ENCODE results near the gene KLHDC10.
"Not testable (repeated sequence)": the region's sequence is repeated elsewhere in the genome, so short reads cannot be mapped to it uniquely, and the experiment has no call there.

KLHDC10 gene

DNA sequence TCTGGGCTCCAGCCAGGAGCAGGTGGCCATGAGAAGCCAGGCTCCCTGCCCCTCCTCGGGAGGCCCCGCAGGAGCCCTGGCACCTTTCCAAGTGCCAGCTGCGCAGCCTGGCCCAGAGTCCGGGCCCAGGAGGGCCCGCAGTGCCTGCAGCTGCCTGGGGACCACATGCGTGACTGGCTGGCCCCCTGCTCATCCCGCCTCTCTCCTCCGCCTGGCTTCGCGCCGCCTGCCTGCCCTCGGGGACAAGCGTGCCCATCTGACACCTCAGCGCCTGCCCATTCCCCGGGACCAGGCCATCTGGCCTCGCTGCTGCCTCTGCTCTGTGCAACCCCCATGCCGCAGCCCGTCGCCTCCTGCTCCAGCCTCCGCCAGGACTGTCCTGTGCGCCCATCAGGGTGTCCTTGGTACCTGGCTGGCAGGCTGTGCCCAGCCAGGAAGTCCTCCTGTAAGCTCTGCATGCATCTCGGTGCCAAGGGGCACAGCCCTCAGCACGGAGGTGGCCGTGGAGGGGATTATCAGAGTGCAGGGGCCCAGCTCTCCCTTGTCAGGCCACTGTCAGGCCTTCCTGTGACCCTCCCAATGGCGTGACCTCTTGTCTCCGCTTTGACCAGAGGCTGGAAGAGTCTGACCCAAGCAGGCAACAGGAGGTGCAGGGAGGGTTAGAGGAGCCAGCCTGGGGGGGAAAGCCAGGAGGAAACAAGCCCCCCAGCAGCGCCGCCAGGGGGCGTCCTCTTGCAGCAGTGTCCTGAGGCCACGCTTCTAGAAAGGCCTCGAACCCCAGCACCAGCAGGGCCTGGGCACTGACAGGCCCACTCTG is 84.4 kb downstream of the KLHDC10 start:
- DNase-seq (ENCODE audit: low spot score): no peak

DNA sequence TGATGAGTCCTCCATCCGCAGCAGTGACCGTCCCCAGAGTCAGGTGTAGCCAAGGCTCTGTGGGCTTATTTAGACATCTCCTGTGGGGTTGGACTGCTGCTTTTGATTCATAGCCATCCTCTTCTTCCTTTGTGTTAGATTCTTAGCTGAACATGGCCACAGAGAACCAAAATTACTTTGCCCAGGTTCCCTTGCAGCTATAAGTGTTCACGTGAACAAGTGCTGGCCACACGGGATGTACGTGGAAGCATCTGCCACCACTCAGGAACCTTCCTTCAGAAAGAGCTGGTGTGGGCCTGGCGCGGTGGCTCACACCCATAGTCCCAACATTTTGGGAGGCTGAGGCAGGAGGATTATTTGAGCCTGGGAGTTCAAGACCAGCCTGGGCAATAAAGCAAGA is 85.8 kb downstream of the KLHDC10 start:
- DNase-seq (ENCODE audit: low spot score): no peak

DNA sequence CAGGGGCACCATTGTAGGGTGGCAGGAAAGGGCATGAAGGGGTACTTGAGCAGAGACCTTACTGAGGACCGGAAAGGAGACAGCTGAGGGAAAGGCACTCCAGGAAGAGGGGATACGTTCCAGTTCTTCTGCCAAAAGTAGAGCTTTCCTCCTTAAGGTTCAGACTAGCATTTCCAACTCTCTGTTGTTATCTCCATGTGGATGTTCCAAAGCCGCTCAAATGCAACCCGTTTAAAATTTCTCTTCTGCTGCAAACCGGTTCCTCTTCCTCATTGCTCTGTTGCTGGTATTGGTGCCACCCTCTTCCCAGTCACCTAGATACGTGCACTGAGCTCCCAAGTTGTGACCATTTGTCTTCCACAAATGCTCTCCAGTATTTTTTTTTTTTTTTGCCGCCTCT is 87.4 kb downstream of the KLHDC10 start:
- no peak for DNase-seq (ENCODE audit: low spot score)

DNA sequence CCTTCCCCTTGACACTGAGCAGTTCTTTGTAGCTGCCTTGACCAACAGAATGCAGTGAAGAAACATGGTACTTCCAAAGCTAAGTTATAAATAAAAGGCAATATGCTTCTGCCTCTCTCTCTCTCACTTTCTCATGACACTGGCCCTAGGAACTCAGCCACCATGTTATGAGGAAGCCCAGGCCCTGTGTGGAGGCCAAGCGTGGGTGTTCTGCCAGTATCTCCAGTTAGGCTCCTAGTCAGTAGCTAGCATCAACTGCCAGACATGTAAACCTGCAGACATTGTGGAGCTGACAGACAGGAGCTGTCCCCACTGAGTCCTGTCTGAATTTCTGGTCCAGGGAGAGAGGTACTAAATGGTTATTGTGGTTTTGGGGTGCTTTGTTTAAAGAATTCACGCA is 89.7 kb downstream of the KLHDC10 start:
- no peak for DNase-seq (ENCODE audit: low spot score)

DNA sequence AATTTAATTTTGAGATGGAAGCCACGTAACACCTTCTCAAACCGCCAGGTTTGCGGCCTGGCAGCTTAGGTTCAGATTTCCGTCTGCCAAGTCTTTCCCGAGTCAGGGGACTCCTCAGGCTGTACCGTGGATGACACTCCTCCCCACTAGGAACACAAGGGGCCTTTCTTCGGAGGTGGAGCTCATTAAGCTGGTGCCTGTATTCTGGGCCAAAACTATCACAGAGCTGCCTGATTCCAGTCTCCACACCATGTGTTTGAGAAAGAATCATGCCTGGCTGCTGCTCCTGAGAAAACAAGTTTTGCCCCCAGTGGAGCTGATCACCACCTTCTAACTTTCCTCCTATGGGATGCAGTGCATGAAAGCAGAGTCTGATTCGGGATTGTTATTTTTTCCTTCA is 90.1 kb downstream of the KLHDC10 start:
- DNase-seq (ENCODE audit: low spot score): no peak

DNA sequence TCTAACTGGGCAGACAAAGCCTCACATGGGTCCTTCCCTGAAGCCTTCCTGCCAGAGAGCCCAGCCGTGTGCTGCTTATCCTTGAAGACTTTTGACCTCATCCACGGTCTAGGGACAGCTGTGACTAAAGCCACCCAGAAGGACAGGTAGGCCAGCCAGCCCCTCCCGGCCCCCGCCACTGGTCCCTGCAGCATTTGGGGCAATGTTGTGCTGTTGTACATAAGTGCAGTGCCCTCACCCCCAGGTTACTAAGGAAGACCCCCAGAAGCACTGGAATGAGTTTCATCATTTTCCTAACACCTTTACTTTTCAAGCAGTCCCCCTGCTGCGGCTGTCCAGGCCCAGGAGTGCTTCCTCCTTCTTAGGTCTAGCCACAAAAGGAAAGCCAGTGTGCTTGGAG is 91.9 kb downstream of the KLHDC10 start:
- DNase-seq (ENCODE audit: low spot score): no peak

DNA sequence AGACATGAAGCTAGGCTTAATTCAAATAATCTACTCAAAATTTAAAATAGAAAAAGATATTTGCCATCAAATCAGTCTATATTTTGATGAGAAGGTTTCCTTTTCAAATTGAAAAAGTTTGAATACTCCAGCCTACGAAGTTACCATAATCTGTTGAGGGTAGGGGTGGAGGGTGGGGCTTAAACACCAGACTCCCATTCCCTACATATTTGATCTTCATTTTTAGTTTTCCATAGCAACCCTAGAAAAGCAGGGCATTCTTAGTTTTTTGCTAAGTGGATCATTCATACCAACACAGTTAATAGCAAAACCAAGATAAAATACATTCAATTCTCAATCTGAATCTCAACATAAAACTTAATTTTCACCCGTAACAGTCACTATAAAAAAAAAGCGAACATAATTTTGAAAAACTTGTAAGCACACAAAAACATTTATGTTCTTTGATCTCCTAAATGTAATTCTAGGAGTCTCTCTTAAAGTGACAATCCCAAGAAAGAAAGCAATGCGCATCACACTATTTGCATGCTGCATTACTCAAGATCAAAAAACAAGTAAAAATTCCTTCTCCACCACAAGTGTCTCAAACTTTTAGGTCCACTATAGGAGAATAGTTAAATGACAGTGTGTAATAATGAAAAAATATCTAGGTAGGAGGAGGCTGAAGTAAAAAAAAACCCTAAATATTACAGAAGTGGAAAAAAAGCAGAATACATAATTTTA is 104.1 kb downstream of the KLHDC10 start:
- no peak for DNase-seq (ENCODE audit: low spot score)

DNA sequence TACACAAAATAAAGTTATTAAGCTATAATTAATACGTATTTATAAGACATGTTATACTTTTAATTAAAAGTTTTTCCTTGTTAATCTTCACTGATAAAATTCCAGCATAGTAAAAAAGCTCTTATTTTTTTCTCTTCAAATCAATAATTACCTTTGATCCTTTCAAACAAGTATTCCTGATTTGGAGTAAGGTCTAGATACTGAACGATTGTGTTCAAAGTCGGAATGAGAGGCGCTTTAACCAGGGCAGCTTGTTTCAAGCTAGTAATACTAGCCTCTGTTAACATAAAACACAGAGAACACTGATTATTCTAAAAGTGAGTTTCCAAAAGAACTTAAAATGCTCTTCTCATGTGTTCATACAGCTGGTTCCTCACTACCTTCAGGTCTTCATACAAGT is 107.9 kb downstream of the KLHDC10 start:
- DNase-seq (ENCODE audit: low spot score): no peak

DNA sequence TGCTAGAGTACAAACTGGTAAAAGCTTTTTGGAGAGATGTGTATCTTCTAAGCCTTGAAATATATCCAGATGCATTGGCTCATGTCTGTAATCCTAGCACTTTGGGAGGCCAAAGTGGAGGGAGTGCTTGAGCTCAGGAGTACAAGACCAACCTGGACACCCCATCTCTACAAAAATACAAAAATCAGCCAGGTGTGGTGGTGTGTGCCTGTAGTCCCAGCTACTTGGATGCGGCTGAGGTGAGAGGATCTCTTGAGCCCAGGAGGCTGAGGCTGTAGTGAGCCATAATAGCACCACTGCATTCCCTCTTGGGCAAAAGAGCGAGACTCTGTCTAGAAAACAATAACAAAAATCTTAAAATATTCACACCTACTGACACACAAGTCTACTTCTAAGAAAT is 109.3 kb downstream of the KLHDC10 start:
- no peak for DNase-seq (ENCODE audit: low spot score)

DNA sequence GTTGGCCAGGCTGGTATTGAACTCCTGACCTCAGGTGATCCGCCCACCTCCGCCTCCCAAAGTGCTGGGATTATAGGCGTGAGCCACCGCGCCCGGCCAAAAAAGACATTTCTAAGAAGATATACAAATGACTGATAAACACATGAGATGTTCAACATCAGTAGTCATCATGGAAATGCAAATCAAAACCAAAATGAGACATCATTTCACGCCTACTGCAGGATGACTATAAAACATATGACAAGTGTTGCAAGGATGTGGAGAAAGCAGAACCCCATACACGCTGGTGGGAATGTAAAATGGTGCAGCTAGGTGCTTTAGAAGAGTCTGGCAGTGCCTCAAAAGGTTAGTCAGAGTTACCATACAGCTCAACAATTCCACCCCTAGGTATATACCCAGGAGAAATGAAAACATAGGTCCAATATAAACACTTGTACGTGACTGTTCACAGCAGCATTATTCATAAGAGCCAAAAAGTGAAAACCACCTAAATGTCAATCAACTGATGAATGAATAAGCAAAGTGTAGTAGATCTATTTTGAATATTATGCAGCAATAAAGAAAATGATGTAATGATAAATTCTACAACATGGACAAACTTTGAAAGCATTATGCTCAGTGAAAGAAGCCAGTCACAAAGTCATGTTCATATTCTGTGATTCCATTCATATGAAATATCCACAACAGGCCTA is 110.4 kb downstream of the KLHDC10 start:
- no peak for DNase-seq (ENCODE audit: low spot score)

DNA sequence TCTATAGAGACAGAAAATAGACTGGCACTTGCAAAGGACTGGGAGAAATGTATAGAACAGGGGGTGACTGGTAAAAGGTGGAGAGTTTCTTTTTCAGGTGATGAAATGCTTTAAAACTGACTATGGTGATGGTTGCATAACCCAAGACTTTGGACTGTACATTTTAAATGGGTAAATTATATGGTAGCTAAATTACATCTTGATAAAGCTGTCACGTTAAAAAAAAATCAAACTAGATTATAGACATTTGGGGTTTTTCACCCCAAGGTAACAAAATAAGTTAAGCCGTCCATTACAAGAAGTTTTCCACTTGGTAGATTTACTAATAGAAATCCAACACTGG is 110.9 kb downstream of the KLHDC10 start:
- no peak for DNase-seq (ENCODE audit: low spot score)

DNA sequence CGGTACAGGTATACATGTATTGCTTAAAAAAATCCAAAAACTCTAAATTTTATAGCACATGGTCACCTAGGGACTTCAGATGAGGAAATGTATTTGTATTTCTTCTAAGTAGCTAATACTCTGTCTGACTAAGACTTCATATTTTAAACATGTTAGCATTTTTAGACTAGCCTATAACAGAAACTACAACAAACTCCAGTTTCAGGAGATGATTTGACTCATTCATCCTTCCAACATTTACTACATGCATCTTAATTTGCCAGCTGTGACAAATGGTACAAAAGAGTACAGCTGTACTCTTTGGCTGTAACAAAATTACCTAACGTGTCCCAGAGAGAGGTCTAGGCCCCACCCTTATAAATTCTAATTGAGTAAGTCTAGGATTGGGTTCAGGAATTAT is 112.7 kb downstream of the KLHDC10 start:
- no peak for DNase-seq (ENCODE audit: low spot score)

DNA sequence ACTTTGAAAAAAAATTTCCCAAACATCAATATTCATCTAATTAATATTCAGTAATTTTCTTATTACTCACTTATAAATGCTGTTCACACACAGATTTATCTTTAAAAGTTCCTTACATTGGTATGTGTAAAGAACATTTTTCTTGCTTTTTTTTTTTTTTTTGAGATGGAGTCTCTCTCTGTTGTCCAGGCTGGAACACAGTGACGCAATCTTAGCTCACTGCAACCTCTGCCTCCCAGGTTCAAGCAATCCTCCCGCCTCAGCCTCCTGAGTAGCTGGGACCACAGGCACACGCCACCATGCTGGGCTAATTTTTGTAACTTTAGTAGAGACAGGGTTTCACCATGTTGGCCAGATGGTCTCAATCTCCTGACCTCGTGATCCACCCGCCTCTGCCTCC is 114.0 kb downstream of the KLHDC10 start:
- not testable (repeated sequence) for DNase-seq (ENCODE audit: low spot score)
